GM13977 (cell line): ENCODE data around the gene METAP1.

Experiments used
- DNase-seq: peaks from one replicate; pipeline ENCODE4 v3.0.0; 2012; ENCODE audit warnings: low spot score
- in situ Hi-C: fragments of 300-500 bp; cut with MboI; formaldehyde crosslinking; loops from one replicate; pipeline ENCODE4 v1.12.0; 2022; ENCODE audit warnings: low sequenced_read_pairs, low pct_unique_long_range_greater_than_20kb, mixed read lengths, inconsistent platforms; ENCODE audit not compliant: unreplicated experiment
- TF ChIP-seq, protein P1 (sequence below): IDR thresholded peaks from 2 replicates; pipeline ENCODE4 v1.5.1; 2012; ENCODE audit warnings: mild to moderate bottlenecking, control low read depth; ENCODE audit not compliant: insufficient read depth; ENCODE audit errors: extremely low read depth, missing control alignments

Gene METAP1

DNA sequence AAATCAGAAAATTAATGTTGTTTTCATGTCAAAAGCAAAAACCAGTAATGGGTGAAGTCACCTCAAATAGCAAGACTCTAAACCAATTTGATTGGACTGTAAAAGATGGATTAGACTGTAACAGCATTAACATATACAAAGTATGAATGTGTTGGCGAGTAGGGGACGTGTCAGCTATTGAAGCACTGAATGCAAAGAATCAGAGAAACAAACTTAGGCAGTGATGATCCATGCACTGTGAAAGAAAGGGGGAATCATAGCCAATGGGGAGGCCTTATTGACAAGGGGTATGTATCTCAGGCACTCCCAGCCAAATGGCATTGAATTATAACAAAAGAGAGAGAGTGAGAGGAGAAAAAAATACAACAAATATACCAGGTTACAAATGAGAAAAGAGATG is 36.1 kb upstream of the METAP1 start:
- TF ChIP-seq, protein P1, sequence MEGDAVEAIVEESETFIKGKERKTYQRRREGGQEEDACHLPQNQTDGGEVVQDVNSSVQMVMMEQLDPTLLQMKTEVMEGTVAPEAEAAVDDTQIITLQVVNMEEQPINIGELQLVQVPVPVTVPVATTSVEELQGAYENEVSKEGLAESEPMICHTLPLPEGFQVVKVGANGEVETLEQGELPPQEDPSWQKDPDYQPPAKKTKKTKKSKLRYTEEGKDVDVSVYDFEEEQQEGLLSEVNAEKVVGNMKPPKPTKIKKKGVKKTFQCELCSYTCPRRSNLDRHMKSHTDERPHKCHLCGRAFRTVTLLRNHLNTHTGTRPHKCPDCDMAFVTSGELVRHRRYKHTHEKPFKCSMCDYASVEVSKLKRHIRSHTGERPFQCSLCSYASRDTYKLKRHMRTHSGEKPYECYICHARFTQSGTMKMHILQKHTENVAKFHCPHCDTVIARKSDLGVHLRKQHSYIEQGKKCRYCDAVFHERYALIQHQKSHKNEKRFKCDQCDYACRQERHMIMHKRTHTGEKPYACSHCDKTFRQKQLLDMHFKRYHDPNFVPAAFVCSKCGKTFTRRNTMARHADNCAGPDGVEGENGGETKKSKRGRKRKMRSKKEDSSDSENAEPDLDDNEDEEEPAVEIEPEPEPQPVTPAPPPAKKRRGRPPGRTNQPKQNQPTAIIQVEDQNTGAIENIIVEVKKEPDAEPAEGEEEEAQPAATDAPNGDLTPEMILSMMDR = no peak
- no peak for DNase-seq
- in situ Hi-C loops = no loop called here

DNA sequence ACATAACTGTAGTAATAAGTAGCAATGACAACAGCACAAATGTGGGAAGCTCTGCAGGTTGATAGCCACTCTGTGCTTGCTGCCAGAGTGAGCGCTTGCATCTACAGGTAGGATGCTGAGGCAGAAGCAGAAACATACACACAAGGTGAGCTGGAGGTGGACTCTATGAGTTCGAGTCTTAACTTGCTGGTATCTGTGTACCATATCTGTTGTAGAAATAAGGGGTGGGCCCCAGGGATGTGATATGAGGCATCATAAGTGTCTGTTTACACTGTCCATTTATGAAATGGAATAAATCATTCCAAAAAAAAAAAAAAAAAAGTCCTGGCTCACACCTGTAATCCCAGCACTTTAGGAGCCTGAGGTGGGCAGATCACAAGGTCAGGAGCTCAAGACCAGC is 33.8 kb upstream of the METAP1 start:
- TF ChIP-seq, protein P1 = no peak
- in situ Hi-C loops = no loop called here
- DNase-seq = no peak

DNA sequence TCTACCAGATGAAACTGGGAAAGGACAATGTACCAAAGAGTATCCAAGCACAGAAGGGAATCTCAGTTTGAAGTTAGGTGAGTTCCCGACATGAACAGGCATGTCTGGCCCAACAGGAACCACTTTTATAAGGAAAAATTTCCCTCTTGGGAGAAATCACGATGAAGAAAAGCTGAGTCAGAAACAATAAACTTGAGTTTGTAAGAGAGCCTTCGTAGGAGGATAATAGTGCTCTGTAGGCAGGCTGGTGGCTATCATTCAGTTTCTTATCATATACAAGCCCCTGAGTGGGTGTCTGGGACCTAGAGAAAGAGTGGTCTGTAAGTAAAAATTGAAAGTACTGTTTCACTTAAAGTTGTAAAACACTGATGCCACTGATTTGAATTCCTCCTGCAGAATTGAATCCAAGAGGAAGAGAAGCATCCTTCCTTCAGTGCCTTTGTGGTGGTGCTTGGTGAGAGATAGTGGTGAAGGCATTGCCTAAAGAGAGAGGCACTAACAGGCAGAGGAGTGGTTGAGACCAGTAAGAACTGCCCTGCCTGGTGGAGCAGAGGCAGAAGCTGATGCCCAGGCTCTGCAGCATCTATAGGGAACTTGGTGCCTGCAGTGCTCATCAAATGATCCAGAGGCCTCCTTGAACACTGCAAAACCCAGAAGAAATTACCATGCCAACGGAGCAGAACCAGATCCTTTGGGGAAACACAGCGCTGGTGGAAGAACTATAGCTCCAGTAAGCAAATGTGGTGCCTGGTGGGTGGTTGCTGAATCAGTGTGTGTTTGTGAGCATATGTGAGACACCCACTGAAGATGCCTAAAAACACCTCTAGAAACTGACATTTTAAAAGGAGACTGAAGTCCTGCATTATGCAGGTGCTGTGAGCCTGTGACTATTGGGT is 31.7 kb upstream of the METAP1 start:
- TF ChIP-seq, protein P1 = no peak
- in situ Hi-C loops = no loop called here
- DNase-seq = no peak

DNA sequence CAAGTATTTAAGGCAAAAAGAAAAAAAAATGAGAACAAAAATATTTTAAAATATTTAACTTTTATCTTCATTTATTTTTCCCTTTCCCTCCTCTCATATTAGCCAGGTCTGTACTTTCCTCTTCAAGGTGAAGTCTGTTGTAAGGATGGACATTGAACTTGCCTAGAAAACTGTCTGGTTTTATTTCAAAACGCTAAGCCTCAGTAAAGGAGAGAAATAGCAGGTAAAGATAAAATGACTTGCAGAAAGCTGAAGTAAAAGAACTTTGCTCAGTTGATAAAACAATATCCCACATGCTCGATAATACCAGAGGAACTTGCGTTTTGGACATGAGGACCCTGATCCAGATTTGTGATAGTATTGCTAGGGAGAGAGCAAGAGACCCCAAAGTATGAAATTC is 28.6 kb upstream of the METAP1 start:
- TF ChIP-seq, protein P1 = no peak
- in situ Hi-C loops = no loop called here

DNA sequence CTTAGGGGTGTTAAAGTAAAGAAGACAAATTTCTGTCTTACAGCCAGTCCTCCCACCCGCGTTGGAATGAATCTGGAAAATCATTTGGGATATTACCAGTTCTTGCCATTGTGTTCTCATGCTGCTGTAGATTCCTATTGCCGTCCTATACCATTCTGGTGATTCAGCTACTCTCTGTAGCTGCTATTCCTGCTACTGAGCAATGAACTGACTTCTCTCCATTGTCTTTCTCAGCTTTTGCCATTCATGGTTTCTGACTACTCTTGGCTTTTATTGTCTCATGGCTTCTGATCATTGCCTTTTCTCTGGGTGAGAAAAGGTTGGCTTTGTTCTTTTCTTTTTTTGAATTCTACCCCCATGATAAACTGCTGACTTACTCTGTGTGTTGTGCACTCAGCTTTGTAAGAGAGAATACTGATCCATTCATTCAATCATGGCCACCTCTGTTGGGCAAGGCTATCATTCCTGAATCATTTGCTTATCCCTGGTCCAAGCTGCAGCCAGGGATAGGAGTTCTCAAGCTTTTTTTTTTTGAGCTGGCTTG is 27.7 kb upstream of the METAP1 start:
- TF ChIP-seq, protein P1 = no peak
- in situ Hi-C loops = no loop called here
- DNase-seq = no peak

More for the DNA sequence above, 28.6 kb upstream of the METAP1 start:
- no peak for DNase-seq

DNA sequence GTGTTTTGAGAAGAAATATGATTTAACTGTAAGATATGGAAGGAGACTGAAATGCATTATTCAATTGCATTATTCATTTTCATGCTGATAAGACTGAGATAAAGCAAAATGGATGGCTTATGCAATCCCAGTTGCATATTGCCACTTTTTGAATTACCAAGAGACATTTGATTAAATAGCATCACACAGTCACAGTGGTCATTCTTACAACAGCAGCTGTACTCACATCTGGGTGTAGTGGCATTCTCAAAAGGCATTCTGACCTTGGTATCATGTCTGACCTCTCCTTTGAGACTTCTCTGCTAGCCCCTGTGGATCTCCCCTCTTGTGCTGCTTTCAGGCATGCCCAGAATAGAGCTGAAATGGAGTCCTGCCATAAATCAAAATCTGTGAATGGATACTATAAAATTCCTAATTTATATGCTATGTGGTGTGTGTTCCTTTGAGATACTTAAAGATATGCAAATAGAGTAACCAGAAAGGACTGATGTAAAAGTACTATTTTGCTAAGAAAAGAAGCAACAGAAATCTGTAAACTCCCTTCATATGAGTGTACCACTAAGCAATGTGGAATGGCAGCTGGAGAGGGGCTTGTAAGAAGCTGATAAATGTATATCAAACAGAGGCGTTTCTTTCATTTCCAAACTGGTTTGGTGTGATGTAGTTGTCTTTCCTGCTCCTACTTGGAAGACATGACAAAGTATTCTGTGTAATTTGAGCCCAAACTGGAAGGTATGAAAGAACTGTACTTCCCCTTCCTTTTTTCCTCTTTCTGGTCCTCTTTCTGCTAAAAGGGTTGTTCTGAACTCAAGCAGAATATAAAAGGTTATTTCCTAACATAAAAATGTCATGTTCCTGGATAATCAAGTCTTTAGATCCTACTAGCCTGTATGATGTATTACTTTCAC is 25.4 kb upstream of the METAP1 start:
- in situ Hi-C loops = no loop called here
- TF ChIP-seq, protein P1 = no peak

More for the DNA sequence above, 25.4 kb upstream of the METAP1 start:
- DNase-seq = no peak
